ENCODE results near the gene RNASE7. TPM values are rescaled to one million over a fixed set of nuclear protein-coding genes. Genes with fewer than 3 reads are reported as not detected.

Gene RNASE7
- total RNA-seq, 4 donors from 2014 or later: 10.3 to 46.9 (median 35.4) TPM

DNA sequence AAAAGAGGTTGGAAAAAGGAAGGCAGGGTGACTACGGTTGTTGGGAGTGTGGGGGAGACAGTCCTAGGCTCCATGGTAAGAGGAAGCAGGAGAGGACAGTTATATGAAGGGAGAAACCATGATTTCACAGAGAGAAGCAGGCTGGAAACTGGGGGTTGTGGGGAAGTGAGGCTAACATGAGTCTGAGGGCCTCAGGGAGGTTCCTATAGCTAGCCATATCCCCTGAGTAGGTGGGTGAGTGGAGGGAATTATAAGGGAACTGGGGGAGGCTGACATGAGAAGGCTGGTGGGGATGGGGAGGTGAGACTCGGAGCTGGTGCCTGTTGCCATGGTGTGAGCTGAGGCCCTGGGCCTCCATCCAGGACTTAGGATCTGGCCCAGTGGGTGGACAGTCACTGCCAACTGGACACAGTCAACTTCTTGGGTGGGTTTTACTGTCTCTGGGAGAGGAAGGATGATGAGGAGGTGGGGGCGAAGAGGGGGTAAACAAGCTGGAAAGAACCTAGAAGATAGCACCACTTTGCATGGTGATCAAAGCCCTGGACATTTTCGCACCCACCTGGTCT is 8.9 kb upstream of the RNASE7 start:
- Histone ChIP-seq H3K27ac (no peak overlapping the region), H3K27me3 (no peaks in the 10 kb centered on the region), H3K4me1 (peaks cover 2% of the 10 kb centered on the region), H3K36me3 (no peaks in the 10 kb centered on the region), H3K4me3 (no peak overlapping the region), H3K9me3 (no peaks in the 10 kb centered on the region)
- TF ChIP-seq, protein P1, sequence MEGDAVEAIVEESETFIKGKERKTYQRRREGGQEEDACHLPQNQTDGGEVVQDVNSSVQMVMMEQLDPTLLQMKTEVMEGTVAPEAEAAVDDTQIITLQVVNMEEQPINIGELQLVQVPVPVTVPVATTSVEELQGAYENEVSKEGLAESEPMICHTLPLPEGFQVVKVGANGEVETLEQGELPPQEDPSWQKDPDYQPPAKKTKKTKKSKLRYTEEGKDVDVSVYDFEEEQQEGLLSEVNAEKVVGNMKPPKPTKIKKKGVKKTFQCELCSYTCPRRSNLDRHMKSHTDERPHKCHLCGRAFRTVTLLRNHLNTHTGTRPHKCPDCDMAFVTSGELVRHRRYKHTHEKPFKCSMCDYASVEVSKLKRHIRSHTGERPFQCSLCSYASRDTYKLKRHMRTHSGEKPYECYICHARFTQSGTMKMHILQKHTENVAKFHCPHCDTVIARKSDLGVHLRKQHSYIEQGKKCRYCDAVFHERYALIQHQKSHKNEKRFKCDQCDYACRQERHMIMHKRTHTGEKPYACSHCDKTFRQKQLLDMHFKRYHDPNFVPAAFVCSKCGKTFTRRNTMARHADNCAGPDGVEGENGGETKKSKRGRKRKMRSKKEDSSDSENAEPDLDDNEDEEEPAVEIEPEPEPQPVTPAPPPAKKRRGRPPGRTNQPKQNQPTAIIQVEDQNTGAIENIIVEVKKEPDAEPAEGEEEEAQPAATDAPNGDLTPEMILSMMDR (IDR thresholded peaks at IDR 0.05): no peak
- TF ChIP-seq POLR2AphosphoS5 (IDR thresholded peaks at IDR 0.05) (no peak), EP300 (IDR thresholded peaks at IDR 0.05) (no peak), POLR2A (IDR thresholded peaks at IDR 0.05) (no peak)
- 80% methylated on average over 4 of the region's 4 CpGs for WGBS
- DNase-seq (ENCODE audit: low spot score in 2 of 2): no peak

DNA sequence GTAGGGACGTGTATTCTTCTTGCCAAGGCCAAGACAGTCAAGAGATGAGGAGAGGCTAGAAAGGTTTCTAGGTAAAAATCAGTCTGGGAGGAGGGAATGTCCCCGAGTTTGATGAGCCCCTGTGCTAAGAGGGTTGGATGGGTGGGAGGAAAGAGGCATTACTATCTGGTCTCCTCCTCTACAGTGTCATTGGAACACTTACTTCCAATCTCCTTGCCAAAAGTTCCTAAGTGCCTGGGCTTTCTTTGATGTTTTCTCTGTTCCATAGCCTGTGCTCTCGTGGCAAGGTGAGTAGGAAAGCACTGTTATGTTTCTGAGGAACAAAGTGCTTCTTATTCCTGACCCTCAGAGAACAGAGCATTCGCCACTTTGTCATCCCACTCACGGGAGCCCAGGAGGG is 7.5 kb upstream of the RNASE7 start, which contains the start of gene RNASE13:
TSS of gene RNASE13 (minus strand) at position 101 of the 400 bp plus-strand sequence. CDS start 519 bp downstream, outside the sequence.
- DNase-seq (ENCODE audit: low spot score in 2 of 2): no peak
- no peaks in the 10 kb centered on the region for H3K27me3 ChIP-seq
- H3K4me3 ChIP-seq: no peak within 1 kb of the TSS
- H3K4me1 ChIP-seq: peaks cover 17% of the 10 kb centered on the region
- H3K9me3 ChIP-seq: no peaks in the 10 kb centered on the region
- TF ChIP-seq POLR2A (IDR thresholded peaks at IDR 0.05) (no peak), EP300 (IDR thresholded peaks at IDR 0.05) (no peak), POLR2AphosphoS5 (IDR thresholded peaks at IDR 0.05) (no peak)
- TF ChIP-seq, protein P1 (IDR thresholded peaks at IDR 0.05): no peak
- WGBS: 76% methylated on average over 5 of the region's 5 CpGs
- H3K36me3 ChIP-seq: no peaks in the 10 kb centered on the region
- no peak within 1 kb of the TSS for H3K27ac ChIP-seq

DNA sequence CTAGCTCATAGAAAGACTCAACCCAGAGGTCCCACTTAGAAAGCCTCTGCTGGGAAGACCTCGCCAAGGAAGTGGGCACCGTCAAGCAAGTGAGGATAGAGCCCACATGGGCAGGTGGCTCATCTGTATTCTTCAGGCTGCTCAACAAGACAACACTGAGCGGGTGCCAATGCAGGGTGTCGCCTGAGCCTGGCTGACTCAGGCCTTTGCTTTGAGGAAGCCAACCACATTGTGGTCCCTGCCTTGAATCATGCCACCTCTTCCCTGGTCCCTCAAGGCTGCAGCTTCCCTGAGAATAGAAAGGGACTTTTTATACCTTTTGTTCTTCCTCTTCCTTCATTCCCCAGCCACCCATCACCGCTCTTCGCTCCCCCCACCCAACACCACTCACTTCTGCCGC is 5.4 kb upstream of the RNASE7 start:
- Histone ChIP-seq H3K27me3 (no peaks in the 10 kb centered on the region), H3K36me3 (no peaks in the 10 kb centered on the region), H3K27ac (no peak overlapping the region), H3K4me3 (no peak overlapping the region), H3K9me3 (no peaks in the 10 kb centered on the region), H3K4me1 (peaks cover 38% of the 10 kb centered on the region)
- DNase-seq (ENCODE audit: low spot score in 2 of 2): no peak
- TF ChIP-seq, protein P1 (IDR thresholded peaks at IDR 0.05): no peak
- TF ChIP-seq POLR2A (IDR thresholded peaks at IDR 0.05) (no peak), POLR2AphosphoS5 (IDR thresholded peaks at IDR 0.05) (no peak), EP300 (IDR thresholded peaks at IDR 0.05) (no peak)
- WGBS: 79% methylated on average over 7 of the region's 7 CpGs

DNA sequence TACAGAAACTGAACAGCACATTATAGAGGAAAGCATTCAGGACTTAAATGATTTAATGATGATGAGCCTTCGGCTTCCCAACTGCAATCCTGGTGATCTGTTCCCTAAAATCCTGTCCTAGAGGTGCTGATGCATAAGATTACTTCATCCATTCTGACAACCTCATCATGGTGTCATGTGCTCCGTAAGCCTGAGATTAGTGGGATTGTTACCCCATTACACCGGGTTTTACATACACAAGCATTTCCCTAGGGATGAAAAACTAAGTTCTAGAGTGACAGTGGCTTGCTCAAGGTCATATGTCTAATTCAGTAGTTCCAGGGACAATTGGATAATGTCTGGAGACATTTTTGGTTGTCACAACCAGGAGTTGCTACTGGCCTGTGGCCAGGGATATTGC is 5.0 kb upstream of the RNASE7 start:
- H3K27ac ChIP-seq: no peak overlapping the region

More for the DNA sequence above, 5.0 kb upstream of the RNASE7 start:
- TF ChIP-seq POLR2AphosphoS5 (IDR thresholded peaks at IDR 0.05) (no peak), EP300 (IDR thresholded peaks at IDR 0.05) (no peak), POLR2A (IDR thresholded peaks at IDR 0.05) (no peak)
- TF ChIP-seq, protein P1 (IDR thresholded peaks at IDR 0.05): no peak
- no peaks in the 10 kb centered on the region for H3K9me3 ChIP-seq
- H3K36me3 ChIP-seq: no peaks in the 10 kb centered on the region
- 81% methylated on average over 3 of the region's 3 CpGs for WGBS
- no peaks in the 10 kb centered on the region for H3K27me3 ChIP-seq
- H3K4me3 ChIP-seq: no peak overlapping the region
- DNase-seq (ENCODE audit: low spot score in 2 of 2): no peak
- peaks cover 42% of the 10 kb centered on the region for H3K4me1 ChIP-seq

All from suprapubic skin (tissue), 4 donors.